Measurements from ENCODE around the gene RNLS.

- TF ChIP-seq EZH2phosphoT487 (conservative IDR thresholded peaks at IDR 0.05; ENCODE audit: low read length) (no peak), CTCF (IDR thresholded peaks at IDR 0.05; ENCODE audit: insufficient read depth, low read length, poor library complexity, severe bottlenecking) (no peak)
Measured at GRCh38 chr10:88456730-88457129, 126.4 kb downstream of the RNLS start.
